ENCODE results near the gene S1PR5. TPM values are rescaled to one million over a fixed set of nuclear protein-coding genes. Genes with fewer than 3 reads are reported as not detected.

The S1PR5 gene
- total RNA-seq, 1 experiment from 2014 or later = 0.57 TPM

- no peaks in the 10 kb centered on the region for H3K27me3 Mint-ChIP-seq (ENCODE audit: insufficient read depth, unreplicated experiment)
- no peaks in the 10 kb centered on the region for H3K4me1 Mint-ChIP-seq (ENCODE audit: low read depth, unreplicated experiment)
- H3K4me3 ChIP-seq (ENCODE audit: low read depth, low read length) = no peak overlapping the region
- peak; percentile 78 for TF ChIP-seq CTCF (IDR thresholded peaks at IDR 0.05; ENCODE audit: insufficient read depth in 1 of 2, low read depth in 1 of 2, low read length in 1 of 2, severe bottlenecking in 1 of 2, unreplicated experiment in 1 of 2)
- intact Hi-C loops (cut with micrococcal nuclease; ENCODE audit: unreplicated experiment) = no loop called here
- H3K36me3 Mint-ChIP-seq (ENCODE audit: insufficient read depth, unreplicated experiment) = no peaks in the 10 kb centered on the region
- POLR2A ChIA-PET = no interaction called here
- H3K4me3 Mint-ChIP-seq (ENCODE audit: unreplicated experiment) = no peak overlapping the region
- peak in 1 of 2 experiments; percentile 62 for DNase-seq
- no peaks in the 10 kb centered on the region for H3K36me3 ChIP-seq (ENCODE audit: control insufficient read depth, insufficient read depth, low read length)
- no peaks in the 10 kb centered on the region for H3K9me3 ChIP-seq
- no peaks in the 10 kb centered on the region for H3K9me3 Mint-ChIP-seq (ENCODE audit: unreplicated experiment)
- peaks cover 7% of the 10 kb centered on the region; the same call in 1 of the 2 replicates for H3K4me1 ChIP-seq
- H3K27ac Mint-ChIP-seq (ENCODE audit: unreplicated experiment) = no peak overlapping the region
- BruUV-seq (replicated peaks) = no TSS peak
- no peaks in the 10 kb centered on the region for H3K27me3 ChIP-seq (replicated peaks; ENCODE audit: control insufficient read depth, insufficient read depth, low read length)
- CTCF ChIA-PET = interaction anchor here (0.6 to 1.0 kb wide), 4 partner anchors 13 to 207 kb away, joined by 3 to 7 read pairs (median 4); no protein-coding TSS in a partner anchor
Observed at GRCh38 chr19:10510301-10510802, 6.9 kb downstream of the S1PR5 start.

GRCh38 chr19:10508707-10509106, 8.5 kb downstream of the S1PR5 start:
- Histone ChIP-seq H3K4me3 (ENCODE audit: low read depth, low read length) (no peak overlapping the region), H3K27me3 (replicated peaks; ENCODE audit: control insufficient read depth, insufficient read depth, low read length) (no peaks in the 10 kb centered on the region), H3K4me1 (peaks cover 7% of the 10 kb centered on the region; the same call in 1 of the 2 replicates), H3K36me3 (ENCODE audit: control insufficient read depth, insufficient read depth, low read length) (no peaks in the 10 kb centered on the region), H3K9me3 (no peaks in the 10 kb centered on the region)
- no peak overlapping the region for H3K4me3 Mint-ChIP-seq (ENCODE audit: unreplicated experiment)
- H3K27me3 Mint-ChIP-seq (ENCODE audit: insufficient read depth, unreplicated experiment) = no peaks in the 10 kb centered on the region
- H3K4me1 Mint-ChIP-seq (ENCODE audit: low read depth, unreplicated experiment) = no peaks in the 10 kb centered on the region
- intact Hi-C loops (cut with micrococcal nuclease; ENCODE audit: unreplicated experiment) = no loop called here
- H3K9me3 Mint-ChIP-seq (ENCODE audit: unreplicated experiment) = no peaks in the 10 kb centered on the region
- no peak for DNase-seq
- H3K36me3 Mint-ChIP-seq (ENCODE audit: insufficient read depth, unreplicated experiment) = peaks cover 1% of the 10 kb centered on the region
- no TSS peak for BruUV-seq (replicated peaks)
- POLR2A ChIA-PET = no interaction called here
- H3K27ac Mint-ChIP-seq (ENCODE audit: unreplicated experiment) = no peak overlapping the region
- CTCF ChIA-PET = interaction anchor here (0.5 to 0.7 kb wide), 2 partner anchors 15 to 56 kb away, joined by 3 read pairs; no protein-coding TSS in a partner anchor
- no peak for TF ChIP-seq CTCF (IDR thresholded peaks at IDR 0.05; ENCODE audit: insufficient read depth in 1 of 2, low read depth in 1 of 2, low read length in 1 of 2, severe bottlenecking in 1 of 2, unreplicated experiment in 1 of 2)

- no peak for TF ChIP-seq CTCF (IDR thresholded peaks at IDR 0.05; ENCODE audit: insufficient read depth in 1 of 2, low read depth in 1 of 2, low read length in 1 of 2, severe bottlenecking in 1 of 2, unreplicated experiment in 1 of 2)
- Histone ChIP-seq H3K36me3 (ENCODE audit: control insufficient read depth, insufficient read depth, low read length) (no peaks in the 10 kb centered on the region), H3K27me3 (replicated peaks; ENCODE audit: control insufficient read depth, insufficient read depth, low read length) (no peaks in the 10 kb centered on the region), H3K4me3 (ENCODE audit: low read depth, low read length) (no peak overlapping the region), H3K9me3 (no peaks in the 10 kb centered on the region), H3K4me1 (peaks cover 7% of the 10 kb centered on the region; the same call in 1 of the 2 replicates)
- no TSS peak for BruUV-seq (replicated peaks)
- no peak for DNase-seq
- Mint-ChIP-seq H3K4me3 (ENCODE audit: unreplicated experiment) (no peak overlapping the region), H3K4me1 (ENCODE audit: low read depth, unreplicated experiment) (no peaks in the 10 kb centered on the region), H3K36me3 (ENCODE audit: insufficient read depth, unreplicated experiment) (peaks cover 7% of the 10 kb centered on the region), H3K27ac (ENCODE audit: unreplicated experiment) (no peak overlapping the region), H3K27me3 (ENCODE audit: insufficient read depth, unreplicated experiment) (no peaks in the 10 kb centered on the region), H3K9me3 (ENCODE audit: unreplicated experiment) (no peaks in the 10 kb centered on the region)
- intact Hi-C loops (cut with micrococcal nuclease; ENCODE audit: unreplicated experiment) = no loop called here
- CTCF ChIA-PET = interaction anchor here (0.5 to 1.1 kb wide), 2 partner anchors 15 to 191 kb away, joined by 3 read pairs; no protein-coding TSS in a partner anchor
- POLR2A ChIA-PET = no interaction called here
Observed at GRCh38 chr19:10508036-10508435, 9.2 kb downstream of the S1PR5 start.

Data from Caco-2 (cell line).